Measurements from ENCODE around the gene CADM2. TPM values are rescaled to one million over a fixed set of nuclear protein-coding genes. Genes with fewer than 3 reads are reported as not detected.
"Not testable (repeated sequence)": the region's sequence is repeated elsewhere in the genome, so short reads cannot be mapped to it uniquely, and the experiment has no call there.

Gene CADM2
- total RNA-seq, 6 donors from 2014 or later, result under 0.01 to 4.6 (median 1.2) TPM

GRCh38 chr3:85678713-85679112 is 719.9 kb downstream of the CADM2 start:
- H3K27ac ChIP-seq, result no peak overlapping the region
- no peaks in the 10 kb centered on the region for H3K4me1 ChIP-seq
- TF ChIP-seq, protein P1, sequence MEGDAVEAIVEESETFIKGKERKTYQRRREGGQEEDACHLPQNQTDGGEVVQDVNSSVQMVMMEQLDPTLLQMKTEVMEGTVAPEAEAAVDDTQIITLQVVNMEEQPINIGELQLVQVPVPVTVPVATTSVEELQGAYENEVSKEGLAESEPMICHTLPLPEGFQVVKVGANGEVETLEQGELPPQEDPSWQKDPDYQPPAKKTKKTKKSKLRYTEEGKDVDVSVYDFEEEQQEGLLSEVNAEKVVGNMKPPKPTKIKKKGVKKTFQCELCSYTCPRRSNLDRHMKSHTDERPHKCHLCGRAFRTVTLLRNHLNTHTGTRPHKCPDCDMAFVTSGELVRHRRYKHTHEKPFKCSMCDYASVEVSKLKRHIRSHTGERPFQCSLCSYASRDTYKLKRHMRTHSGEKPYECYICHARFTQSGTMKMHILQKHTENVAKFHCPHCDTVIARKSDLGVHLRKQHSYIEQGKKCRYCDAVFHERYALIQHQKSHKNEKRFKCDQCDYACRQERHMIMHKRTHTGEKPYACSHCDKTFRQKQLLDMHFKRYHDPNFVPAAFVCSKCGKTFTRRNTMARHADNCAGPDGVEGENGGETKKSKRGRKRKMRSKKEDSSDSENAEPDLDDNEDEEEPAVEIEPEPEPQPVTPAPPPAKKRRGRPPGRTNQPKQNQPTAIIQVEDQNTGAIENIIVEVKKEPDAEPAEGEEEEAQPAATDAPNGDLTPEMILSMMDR (IDR thresholded peaks at IDR 0.05), result no peak
- TF ChIP-seq POLR2AphosphoS5 (IDR thresholded peaks at IDR 0.05) (no peak), EP300 (IDR thresholded peaks at IDR 0.05) (no peak), POLR2A (IDR thresholded peaks at IDR 0.05) (no peak)
- no peak for ATAC-seq (ENCODE audit: low FRiP score in 2 of 2)
- no peaks in the 10 kb centered on the region for H3K36me3 ChIP-seq
- no peak overlapping the region for H3K4me3 ChIP-seq
- H3K9me3 ChIP-seq, result no peaks in the 10 kb centered on the region
- no peaks in the 10 kb centered on the region for H3K27me3 ChIP-seq
- 69 to 81% methylated on average over 2 of the region's 2 CpGs for WGBS, 2 donors
- no peak for DNase-seq

- H3K4me1 ChIP-seq, result no peaks in the 10 kb centered on the region
- no peaks in the 10 kb centered on the region for H3K27me3 ChIP-seq
- no peaks in the 10 kb centered on the region for H3K9me3 ChIP-seq
- H3K36me3 ChIP-seq, result no peaks in the 10 kb centered on the region
- TF ChIP-seq POLR2AphosphoS5 (IDR thresholded peaks at IDR 0.05), result no peak
- TF ChIP-seq POLR2A (IDR thresholded peaks at IDR 0.05), result no peak
- no peak overlapping the region for H3K4me3 ChIP-seq
- DNase-seq, result no peak
- no peak overlapping the region for H3K27ac ChIP-seq
- WGBS, 2 donors, result 56 to 66% methylated on average over 1 of the region's 1 CpG
- ATAC-seq (ENCODE audit: low FRiP score in 2 of 2), result no peak
Measured at GRCh38 chr3:85681906-85682305, 723.1 kb downstream of the CADM2 start.

DNA sequence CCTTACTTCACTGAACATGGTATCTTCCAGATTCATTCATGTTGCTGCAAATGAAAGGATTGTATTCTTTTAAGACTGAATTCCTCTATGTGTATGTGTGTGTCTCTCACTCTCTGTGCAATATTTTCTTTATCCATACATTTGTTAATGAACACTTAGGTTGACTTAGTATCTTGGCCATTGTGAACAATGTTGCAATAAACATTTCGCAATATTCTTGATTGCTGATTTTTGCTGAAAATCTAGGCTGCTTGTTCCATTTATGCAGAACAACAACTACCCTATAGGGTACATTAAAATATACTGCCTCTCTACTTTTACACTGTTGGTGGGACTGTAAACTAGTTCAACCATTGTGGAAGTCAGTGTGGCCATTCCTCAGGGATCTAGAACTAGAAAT is 732.4 kb downstream of the CADM2 start:
- H3K4me1 ChIP-seq, result no peaks in the 10 kb centered on the region
- H3K9me3 ChIP-seq, result no peaks in the 10 kb centered on the region
- H3K4me3 ChIP-seq, result no peak overlapping the region
- 91 to 95% methylated on average over 1 of the region's 1 CpG for WGBS, 2 donors
- TF ChIP-seq POLR2AphosphoS5 (IDR thresholded peaks at IDR 0.05), result no peak
- TF ChIP-seq, protein P1 (IDR thresholded peaks at IDR 0.05), result no peak
- no peak for TF ChIP-seq EP300 (IDR thresholded peaks at IDR 0.05)
- no peak for TF ChIP-seq POLR2A (IDR thresholded peaks at IDR 0.05)
- no peak overlapping the region for H3K27ac ChIP-seq
- ATAC-seq (ENCODE audit: low FRiP score in 2 of 2), result no peak
- H3K36me3 ChIP-seq, result no peaks in the 10 kb centered on the region
- no peak for DNase-seq
- no peaks in the 10 kb centered on the region for H3K27me3 ChIP-seq

DNA sequence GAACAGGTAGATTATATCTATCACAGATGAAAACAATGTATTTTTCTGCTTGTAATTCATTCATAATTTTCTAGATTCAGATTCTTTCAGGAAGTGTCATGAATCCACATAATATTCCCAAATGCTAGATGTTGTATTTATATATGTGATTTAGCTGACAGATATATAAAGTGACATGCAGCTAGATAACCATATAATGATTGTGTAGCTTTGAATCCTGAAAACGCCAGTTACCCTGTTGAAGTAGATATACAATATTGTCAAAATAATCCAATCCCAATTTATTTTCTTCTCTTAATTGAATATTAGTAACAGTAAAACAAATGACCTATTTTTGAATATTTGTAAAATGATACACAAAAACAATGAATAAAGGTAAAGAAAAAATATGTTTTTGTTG is 738.4 kb downstream of the CADM2 start:
- ATAC-seq (ENCODE audit: low FRiP score in 2 of 2), result no peak
- TF ChIP-seq, protein P1 (IDR thresholded peaks at IDR 0.05), result no peak
- Histone ChIP-seq H3K36me3 (no peaks in the 10 kb centered on the region), H3K27ac (no peak overlapping the region), H3K4me3 (no peak overlapping the region), H3K27me3 (no peaks in the 10 kb centered on the region), H3K9me3 (peaks cover 0 to 13% (median 0%) of the 10 kb centered on the region in 4 donors), H3K4me1 (no peaks in the 10 kb centered on the region)
- no peak for DNase-seq
- 73 to 90% methylated on average over 1 of the region's 1 CpG for WGBS, 2 donors

DNA sequence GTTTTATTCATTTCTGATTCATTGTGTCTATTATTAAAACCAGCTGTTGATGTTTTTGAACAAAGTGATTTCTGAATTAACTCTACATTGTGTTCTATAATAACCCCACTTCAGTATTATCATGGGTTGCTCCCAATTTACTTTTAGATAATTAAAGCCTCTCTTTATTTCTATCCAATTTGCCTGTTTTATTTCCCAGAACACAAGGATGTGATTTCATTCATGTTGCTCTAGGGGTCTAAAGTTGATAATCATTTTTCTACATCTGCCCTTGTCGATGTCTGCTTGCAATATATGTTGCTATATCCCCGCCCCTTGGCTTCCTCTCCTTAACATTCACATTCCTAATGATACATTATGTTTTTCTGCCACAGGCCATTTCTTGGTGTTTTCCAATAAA is 747.3 kb downstream of the CADM2 start:
- DNase-seq (no peak), ATAC-seq (ENCODE audit: low FRiP score in 2 of 2) (no peak)
- Histone ChIP-seq H3K4me3 (no peak overlapping the region), H3K9me3 (no peaks in the 10 kb centered on the region), H3K27me3 (no peaks in the 10 kb centered on the region), H3K27ac (no peak overlapping the region), H3K36me3 (no peaks in the 10 kb centered on the region), H3K4me1 (no peaks in the 10 kb centered on the region)
- TF ChIP-seq POLR2A (IDR thresholded peaks at IDR 0.05), result no peak
- TF ChIP-seq POLR2AphosphoS5 (IDR thresholded peaks at IDR 0.05), result no peak
- TF ChIP-seq, protein P1 (IDR thresholded peaks at IDR 0.05), result no peak
- no peak for TF ChIP-seq EP300 (IDR thresholded peaks at IDR 0.05)
- 78 to 96% methylated on average over 2 of the region's 2 CpGs for WGBS, 2 donors

DNA sequence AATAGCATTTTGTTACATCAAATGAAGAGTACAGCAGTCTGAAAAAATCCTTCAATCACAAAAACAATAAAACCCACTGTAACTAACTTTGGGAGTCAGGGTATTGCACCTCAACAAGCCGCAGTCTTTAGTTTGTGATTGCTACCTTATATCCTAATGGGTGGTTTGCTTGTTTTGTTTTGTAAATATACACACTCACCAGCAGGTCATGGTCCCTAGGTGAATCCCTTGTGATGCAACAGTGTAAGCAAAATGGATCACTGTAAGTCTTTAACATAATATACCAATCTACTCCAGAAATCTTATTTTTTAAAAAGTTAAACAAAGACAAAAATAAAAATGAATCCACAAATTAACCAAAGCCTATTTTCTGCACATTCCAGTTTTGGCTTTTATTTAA is 749.5 kb downstream of the CADM2 start:
- ATAC-seq (ENCODE audit: low FRiP score in 2 of 2); H3K4me1 ChIP-seq; H3K4me3 ChIP-seq; DNase-seq; H3K36me3 ChIP-seq; H3K9me3 ChIP-seq; H3K27me3 ChIP-seq; H3K27ac ChIP-seq: not testable (repeated sequence)
- WGBS, 2 donors, result 83 to 85% methylated on average over 1 of the region's 1 CpG

Data from upper lobe of left lung (tissue), 6 donors.